Right ventricle myocardium inferior (tissue), 1 donor: ENCODE data around the gene STPG4. TPM values are rescaled to one million over a fixed set of nuclear protein-coding genes. Genes with fewer than 3 reads are reported as not detected.

ENCODE experiments used
- ATAC-seq: fragments of 200-7000 bp; cut with Tn5 transposase; one replicate; pipeline ENCODE4 v1.9.1; 2020; ENCODE audit warnings: mild to moderate bottlenecking, moderate library complexity
- DNase-seq: peaks from one replicate; pipeline ENCODE4 v3.0.0; 2021; ENCODE audit errors: missing footprints
- intact Hi-C: fragments of 100-400 bp; cut with DNase I; formaldehyde crosslinking; loops from one replicate; pipeline ENCODE4 v1.11.0; 2022
- total RNA-seq: library from RNA; stranded (reverse); fragmentation: NEBNext Ultra II Directional; extraction: Animal tissue kit (Norgen Biotek cat#: 25700); gene quantifications from one replicate; pipeline ENCODE4 v1.2.1, GENCODE V29; 2021
- donor health status: DM: no; HTN: yes; CAD: no; lungs with severe emphysema.

The STPG4 gene
- total RNA-seq, 1 donor from 2014 or later, result not detected

DNA sequence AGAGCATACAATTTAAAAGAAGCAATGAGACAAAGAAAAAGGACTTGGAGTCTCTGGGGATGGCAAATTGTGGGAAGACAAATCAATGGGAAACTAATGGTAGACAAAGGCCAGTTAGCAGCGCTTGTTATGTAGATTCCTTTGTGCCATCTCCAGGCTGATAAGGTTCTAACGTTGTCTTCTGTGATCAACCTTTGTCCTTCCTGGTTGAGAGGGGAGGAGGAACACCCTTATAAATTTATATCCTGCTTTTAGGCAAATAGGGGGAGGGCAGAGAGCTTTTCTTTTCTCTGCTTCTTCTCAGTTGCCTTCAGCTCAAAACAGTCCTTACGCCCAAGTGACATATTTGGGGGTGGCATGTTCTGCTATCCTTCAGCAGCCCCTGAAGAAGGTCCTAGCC, 89.8 kb downstream of the STPG4 start:
- intact Hi-C loops, result loop anchor here (10.0 kb wide), 1 partner anchor 151 kb away; the partner anchor contains the start of gene MCFD2
- no peak for ATAC-seq
- no peak for DNase-seq

DNA sequence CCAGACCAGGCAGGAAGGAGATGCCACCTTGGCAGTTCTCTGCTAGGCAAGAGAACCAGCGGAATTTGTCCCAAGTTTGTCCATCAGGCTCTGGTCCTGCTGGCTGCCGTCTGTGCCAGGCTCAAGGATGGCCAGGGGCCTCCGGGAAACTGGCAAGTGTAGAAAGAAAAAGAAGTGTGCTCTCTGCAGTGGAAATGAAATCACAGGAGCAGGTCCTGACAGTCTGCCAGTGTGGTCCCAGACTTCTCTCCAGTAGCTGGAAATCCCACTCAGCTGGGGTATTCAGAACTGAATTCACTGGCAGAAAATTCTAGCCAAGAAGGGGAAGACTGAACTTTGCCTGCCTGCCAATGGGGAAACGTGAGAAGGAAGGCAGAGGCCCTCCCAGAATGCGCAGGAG, 91.0 kb downstream of the STPG4 start:
- no peak for ATAC-seq
- intact Hi-C loops, result loop anchor here (10.0 kb wide), 1 partner anchor 149 kb away; the partner anchor contains the start of gene MCFD2
- no peak for DNase-seq

DNA sequence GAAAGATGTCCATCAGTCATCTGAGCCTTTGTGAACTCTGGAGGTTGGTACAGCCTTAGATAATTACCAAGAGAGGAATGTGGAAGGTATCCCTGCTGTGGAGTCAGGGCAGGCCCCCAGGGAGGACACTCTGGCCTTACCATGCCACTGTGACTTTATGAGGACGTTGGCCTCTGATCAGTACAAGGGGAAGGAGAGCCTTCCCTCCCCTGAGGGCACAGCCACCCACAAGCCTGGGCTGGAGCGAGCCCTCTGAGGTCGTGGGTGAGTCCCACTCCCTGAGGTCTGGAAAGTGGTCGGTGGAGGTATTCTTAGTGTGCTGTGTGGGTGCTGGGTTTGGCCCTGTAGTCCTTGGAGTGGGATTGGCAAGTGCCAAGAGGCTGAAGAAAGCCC, 91.6 kb downstream of the STPG4 start:
- DNase-seq (no peak), ATAC-seq (peak; percentile 6)
- intact Hi-C loops, result loop anchor here (10.0 kb wide), 1 partner anchor 149 kb away; the partner anchor contains the start of gene MCFD2

DNA sequence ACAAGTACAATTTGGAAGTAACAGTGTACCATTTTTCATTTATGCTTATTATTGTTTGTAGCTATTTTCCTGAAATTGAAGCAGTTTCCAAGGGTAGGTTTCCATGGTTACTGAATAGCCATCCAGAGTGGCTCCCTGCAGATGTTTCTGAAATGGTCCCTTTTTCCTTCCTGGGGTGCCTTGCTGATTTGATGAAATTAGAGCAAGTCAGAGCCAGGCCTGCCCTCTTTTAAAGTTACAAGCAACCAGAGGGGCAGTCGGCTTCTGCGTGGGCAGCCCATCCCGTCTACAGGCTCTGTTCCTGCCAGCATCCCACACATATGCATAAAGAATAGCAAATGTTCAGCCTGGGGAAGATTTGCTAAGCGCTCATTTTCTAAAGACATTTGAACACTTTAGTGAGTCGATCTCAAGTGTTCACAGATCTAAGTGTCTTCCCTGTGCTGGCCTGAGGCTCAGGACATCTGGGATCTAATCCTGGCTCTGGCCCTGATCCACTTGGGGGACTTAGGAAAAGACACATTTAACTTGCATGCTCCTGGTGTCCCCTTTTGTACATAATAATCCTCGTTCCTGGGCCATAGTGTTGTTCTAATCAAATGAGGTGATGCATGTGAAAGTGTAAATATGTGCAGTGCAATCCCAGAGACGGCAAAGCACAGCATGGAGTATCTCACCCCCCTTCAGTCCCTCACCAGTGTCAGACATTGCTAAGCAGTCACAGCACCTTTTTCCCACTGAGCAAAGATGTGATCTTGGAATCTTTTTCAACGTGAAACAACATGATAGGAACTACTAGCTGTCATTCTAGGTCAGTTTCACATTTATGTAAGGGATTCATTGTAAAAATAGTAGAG, 92.2 kb downstream of the STPG4 start:
- ATAC-seq (no peak), DNase-seq (no peak)
- intact Hi-C loops, result loop anchor here (10.0 kb wide), 1 partner anchor 148 kb away; the partner anchor contains the start of gene MCFD2

DNA sequence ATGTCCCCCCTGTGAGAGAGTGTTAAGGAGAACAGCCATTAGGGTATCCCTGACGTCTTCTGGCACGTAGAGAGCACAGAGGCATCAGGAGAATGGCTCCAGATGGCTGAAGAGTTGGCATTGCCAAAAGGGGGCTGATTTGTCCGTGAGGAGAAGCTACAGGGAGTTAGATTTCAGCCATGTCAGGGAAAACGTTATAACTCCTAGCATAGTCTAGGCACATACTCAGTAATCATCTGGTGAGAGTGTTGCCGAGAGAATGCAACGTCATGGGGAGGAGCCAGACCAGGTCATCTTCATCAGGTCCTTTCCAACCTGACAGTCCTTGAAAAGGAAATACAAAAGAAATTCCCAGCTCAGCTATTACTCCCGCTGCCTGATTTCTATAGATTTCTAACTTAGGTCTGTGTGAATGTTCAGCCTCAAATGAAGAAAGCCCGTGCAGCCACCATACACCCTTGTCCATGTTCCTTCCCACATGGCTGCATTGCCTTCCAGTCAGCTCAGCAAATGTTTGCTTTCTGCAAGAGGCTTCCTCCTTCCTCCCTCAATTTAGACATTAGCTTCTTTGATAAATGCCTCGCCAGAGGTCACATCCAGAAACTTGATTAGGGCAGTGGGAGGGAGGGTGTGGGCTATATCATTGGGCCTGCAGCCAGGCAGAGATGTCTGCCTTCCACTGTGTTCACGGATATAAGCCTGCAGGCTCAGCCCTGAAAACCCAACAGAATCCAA, 93.0 kb downstream of the STPG4 start:
- intact Hi-C loops, result loop anchor here (10.0 kb wide), 1 partner anchor 147 kb away; the partner anchor contains the start of gene MCFD2
- ATAC-seq (no peak), DNase-seq (no peak)

DNA sequence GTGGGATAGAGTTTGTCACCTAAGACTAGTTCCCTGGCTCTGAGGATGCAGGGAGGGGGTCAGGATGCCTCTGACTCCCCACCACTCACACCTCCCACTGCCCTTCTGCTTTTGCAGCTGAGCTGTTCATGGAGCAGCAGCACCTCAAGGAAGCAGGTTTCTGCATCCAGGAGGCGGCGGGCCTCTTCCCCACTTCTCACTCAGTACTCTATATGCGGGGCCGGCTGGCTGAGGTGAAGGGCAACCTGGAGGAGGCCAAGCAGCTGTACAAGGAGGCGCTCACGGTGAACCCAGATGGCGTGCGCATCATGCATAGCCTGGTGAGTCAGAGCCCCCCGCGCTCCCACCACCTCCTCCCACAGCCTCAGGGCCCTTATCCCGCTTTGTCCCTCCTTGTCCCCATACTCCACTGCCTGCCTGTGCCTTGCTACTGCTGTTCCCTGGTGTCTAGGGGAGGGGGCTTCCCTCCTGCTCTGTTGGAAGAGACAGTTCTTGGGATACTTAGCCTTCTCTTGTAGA, 94.4 kb downstream of the STPG4 start:
- intact Hi-C loops, result loop anchor here (10.0 kb wide), 1 partner anchor 146 kb away; the partner anchor contains the start of gene MCFD2
- no peak for DNase-seq
- no peak for ATAC-seq

DNA sequence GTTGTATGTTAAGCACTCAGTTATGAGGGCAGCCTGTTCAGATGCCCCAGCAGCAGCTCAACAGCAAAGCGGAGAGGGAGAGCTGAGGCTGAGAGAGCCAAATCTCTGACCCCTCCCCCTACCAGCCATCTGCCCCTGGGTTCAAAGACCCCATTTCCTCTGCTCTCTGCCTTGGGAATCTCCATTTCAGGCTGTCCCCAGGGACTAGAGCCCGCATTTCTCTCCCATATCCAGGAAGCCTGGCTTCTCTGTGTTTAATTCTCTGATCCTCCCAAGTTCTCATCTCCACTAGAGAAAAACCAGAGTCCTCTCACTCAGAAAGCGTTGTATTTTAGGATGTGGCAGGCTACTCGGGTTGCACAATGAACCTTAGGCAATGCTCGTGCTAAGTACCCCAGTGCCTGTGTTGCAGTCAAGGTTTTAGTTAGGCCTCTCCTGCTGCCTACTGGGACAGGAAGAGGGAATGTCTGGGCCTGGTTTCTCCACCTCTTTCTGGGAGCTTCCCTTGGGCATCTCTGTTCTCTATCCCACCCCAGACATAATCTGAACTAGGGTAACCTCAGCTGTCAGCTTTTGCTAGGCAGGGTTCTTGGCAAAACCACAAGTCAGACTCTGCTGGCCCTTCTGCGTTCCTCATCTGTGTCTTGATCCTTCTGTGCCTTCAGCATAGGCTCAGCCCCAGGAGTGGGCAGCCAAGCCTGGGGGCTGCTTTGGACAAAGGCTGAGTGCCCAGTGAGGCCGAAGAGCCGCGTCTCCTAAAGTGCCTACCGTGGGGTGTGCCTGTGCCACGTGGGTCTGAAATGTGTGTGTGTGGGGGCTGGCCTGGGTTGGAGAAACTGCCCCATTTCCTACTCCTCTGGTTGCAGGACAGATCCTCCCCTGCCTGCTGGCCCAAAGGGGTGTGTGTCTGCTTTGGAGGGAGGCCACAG, 96.8 kb downstream of the STPG4 start:
- ATAC-seq (peak; percentile 70), DNase-seq (no peak)
- intact Hi-C loops, result no loop called here

DNA sequence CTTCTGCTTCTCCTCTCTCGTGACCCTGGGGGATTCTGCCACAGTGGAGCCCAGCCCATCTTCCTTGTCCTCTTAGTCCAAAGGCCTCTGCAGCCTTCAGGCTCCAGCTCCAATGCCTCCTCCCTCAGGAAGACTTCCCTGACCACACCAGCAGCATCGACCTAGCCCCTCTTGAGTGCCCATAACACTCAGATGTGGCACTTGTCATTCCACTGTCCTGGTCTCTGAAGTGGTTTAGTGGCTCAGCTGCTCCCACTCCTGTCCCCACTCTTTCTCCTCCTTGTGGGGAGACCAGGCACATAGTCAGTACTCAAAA, 97.5 kb downstream of the STPG4 start:
- no peak for DNase-seq

DNA sequence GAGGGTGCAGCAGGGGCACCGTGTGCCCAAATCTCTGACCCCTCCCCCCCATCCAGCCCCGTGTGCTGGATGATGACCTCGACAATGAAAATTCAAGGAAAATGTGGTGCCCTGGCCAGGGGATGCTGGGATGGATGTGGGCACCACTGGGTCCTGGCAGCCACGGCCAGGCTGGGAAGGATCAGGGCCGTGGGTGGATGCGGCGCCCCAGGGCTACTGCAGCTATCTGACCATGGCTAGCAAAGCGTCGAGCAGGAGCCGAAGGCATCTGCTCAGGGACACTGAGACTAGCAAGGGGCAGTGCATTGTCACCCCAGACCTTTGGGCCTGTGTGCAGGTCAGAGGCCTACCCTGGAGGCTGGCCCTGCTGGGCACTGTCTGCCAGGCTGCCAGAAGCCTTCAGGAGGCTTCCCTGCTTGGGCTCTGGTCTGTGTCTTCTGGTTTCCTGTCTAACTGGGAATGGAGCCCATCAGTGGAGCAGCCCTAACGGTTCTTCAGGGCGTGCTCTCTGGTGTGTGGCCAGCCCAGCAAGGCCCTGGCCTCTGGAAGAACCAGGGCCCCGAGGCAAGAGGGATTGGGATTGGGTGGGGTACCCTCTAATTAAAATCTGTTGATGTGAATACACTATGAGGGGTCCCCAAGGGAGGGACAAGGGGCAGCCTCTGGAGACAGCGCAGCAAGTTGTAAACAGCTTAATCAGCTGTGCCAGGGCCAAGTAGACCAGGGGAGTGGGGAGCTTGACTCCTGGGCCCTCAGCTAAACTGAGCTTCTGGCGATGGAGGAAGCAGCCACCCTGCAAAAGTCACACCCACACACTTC, 98.0 kb downstream of the STPG4 start:
- DNase-seq (no peak), ATAC-seq (peak; percentile 66)
- intact Hi-C loops, result no loop called here

More for the DNA sequence above, 97.5 kb downstream of the STPG4 start:
- intact Hi-C loops, result no loop called here
- no peak for ATAC-seq

DNA sequence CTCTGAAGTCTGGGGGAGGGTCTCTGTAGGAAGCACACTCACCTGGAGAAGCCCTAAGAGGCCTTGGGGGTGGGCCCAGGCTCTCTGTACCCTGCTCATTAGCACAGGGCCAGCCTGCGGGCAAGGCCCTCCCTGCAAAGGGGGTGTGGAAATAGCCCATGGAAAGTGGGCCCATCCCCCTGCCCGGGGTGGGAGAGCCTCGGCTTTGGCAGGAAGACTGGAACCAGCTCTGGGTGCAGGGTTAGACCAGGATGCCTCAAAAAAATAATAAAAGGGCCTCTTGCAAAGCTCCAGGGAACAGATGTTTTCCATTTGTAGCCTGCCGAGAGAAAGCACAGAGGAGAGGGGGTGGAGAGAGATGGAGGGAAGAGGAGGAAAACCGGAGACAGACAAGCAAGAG, 98.7 kb downstream of the STPG4 start:
- peak; percentile 21 for ATAC-seq
- intact Hi-C loops, result no loop called here
- no peak for DNase-seq

DNA sequence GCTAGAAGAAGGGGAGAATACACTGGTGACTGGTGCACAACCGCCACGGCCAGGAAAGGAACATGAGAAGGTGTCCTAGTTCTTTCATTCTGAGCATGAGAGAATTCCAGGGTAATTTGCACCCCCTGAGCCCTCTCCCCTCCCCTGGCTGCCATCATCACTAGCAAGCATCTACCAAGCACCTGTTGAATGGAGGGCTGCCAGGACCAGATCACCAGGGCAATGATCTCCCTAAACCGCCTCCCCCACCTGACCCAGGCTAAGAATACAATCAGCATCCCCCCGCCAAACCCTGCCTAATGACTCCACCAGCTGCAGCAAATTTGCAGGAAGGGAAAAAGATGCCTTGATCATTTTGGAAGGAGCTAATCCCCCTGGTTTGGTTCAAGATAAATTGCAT, 100.2 kb downstream of the STPG4 start:
- DNase-seq (no peak), ATAC-seq (no peak)
- intact Hi-C loops, result no loop called here

DNA sequence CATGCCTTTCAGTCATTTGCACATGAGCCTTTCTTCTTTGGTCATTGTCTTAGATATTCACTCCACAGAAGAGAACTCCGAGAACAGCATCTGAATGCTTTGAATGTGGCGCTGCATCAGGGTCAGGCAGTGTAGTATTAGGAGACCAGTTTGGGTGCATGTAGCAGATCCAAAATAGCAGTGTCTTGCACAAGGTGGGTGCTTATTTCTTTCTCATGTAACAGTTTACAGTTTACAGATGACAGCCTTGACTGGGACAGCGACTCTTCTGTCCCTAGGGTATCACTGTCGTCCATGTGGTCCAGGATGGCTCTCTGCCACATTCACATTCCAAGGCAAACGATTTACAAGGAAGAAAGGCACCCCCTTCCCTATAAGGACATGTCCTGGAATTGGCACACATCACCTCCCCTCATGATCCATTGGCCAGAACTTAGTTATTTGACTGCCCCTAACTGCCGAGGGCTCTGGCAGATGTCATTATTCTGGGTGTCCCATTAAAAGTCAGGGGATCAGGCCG, 101.0 kb downstream of the STPG4 start:
- DNase-seq (no peak), ATAC-seq (no peak)
- intact Hi-C loops, result no loop called here

DNA sequence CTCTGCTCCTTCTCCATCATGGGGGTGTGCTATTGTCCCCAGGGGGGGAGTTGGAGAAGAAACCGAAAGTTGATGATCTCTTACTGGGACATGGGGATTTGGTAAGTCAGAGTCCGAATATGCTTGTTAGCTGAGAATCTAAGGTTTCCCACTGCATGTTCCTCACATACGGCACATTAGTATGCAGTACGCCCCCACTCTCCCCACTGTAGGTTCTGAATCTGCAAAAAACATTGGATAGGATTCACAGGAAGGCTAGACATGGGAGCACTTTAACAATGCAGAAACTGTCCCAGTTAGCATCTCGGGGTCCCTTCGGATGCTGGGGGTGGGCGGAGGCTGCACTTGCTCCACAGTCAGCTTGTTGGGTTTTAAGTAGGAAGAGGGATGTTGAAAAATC, 102.3 kb downstream of the STPG4 start:
- DNase-seq, result no peak
- intact Hi-C loops, result no loop called here
- no peak for ATAC-seq

DNA sequence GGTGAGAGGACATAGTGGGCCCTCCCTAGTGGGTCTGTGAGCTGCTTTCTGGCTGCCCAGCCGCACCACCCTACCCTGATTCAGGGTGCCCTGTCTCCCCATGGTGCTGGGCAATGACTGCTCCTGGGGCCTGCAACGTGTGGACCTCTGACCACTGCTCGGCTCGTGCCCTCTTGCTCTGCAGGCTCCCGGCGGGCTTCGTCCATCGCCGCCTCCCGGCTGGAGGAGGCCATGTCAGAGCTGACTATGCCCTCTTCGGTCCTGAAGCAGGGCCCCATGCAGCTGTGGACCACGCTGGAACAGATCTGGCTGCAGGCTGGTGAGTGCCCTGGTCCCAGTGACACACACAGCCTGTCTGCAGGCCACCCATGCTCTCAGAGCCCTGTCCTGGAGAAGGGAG, 103.5 kb downstream of the STPG4 start:
- ATAC-seq (no peak), DNase-seq (no peak)
- intact Hi-C loops, result no loop called here

DNA sequence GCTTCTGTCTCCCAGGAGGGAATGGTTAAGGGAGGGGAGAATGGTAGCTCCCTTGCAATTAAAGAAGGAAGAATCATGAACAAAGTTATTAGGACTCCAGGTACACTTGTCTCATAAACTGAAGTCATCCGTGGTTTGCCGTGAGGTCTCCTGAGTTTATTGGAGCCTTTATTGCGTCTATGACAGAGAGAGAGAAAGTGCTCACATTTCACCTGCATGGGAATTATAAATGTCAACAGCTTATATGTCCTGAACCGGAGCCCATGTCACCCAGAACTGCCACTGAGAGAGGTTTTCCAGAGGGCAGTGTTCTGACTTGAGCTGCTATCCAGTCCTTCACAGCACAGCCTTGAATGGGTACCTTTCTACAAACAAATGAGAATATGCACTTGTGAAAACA, 104.3 kb downstream of the STPG4 start:
- DNase-seq (no peak), ATAC-seq (peak; percentile 51)
- intact Hi-C loops, result no loop called here

DNA sequence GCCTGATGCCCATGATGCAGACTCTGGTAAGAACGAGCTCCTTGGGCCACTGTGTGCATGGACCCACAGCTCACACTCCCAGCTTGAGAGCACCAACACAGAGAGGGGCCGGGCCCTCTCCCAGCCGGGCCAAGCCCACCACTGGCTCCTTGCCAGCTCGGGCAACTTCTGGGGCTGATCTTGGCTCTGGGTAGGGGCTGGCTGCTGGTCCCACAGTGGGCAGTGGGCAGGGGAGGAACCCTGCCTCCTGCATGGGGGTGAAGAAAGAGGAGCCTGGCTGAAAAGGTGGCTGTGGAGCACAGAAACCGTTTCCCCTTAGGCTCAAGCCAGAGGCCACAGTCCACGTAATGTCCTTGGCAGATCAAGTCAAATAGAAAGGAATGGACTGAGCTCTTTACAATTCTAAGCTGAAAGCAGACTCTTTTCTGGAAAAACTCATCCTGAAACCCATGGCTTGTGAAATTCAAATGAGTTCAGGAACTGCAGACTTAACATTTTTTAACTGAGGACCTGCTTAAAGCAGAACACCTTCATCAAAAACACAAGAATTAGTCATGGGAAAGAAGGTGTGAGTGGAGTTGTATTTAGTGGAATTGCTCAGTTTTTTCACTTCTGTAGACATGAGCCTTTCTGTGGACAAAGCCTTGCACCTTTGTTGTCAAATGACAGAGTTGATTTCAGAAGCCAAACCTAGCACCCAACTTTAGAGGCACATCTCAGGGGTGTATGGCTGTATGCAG, 104.9 kb downstream of the STPG4 start:
- no peak for DNase-seq
- no peak for ATAC-seq
- intact Hi-C loops, result no loop called here

DNA sequence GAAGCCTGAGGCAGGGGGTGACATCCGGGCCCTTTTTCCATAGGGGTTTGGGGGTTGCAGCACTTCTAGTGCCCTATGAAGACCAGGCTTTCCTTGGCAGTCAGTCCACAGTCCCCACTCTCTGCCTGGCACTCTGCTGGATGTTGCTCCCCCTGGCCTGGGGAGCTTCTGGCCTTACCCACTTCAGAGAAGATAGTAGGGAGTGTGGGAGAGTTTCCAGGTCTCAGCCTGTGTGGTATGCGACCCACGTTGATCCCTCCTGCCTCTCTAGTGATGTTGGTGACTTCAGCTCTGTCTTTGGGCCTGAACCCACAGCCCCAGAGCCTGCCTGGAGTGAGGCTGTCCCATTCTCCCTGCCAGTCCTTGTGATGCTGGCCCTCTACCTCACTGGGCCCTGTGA, 105.6 kb downstream of the STPG4 start:
- DNase-seq (no peak), ATAC-seq (peak; percentile 74)
- intact Hi-C loops, result no loop called here
